Neural cell (in vitro differentiated cells): ENCODE data around the gene LACRT. TPM values are rescaled to one million over a fixed set of nuclear protein-coding genes. Genes with fewer than 3 reads are reported as not detected.

ENCODE experiments used
- H2AFZ ChIP-seq: fragments of 200-600, 300-800 bp; sonication (generic), shearing (Covaris generic); 2 replicates; pipeline ENCODE4 v1.6.0; 2014; ENCODE audit warnings: low read depth, mild to moderate bottlenecking, antibody characterized with exemption, low read length, moderate library complexity
- H3F3A ChIP-seq: fragments of 200-600 bp; shearing (Covaris generic); 2 replicates; pipeline ENCODE4 v1.6.1; 2016; ENCODE audit warnings: mild to moderate bottlenecking, moderate library complexity, mixed read lengths, antibody characterized with exemption, low read length; ENCODE audit not compliant: insufficient read depth, poor library complexity, severe bottlenecking
- H3K27ac ChIP-seq: fragments of 200-600, 300-800 bp; sonication (generic), shearing (Covaris generic); 2 replicates; pipeline ENCODE4 v1.5.1; 2014; ENCODE audit warnings: mild to moderate bottlenecking, low read length, moderate library complexity
- H3K27me3 ChIP-seq: fragments of 300-800, 200-600 bp; sonication (generic), shearing (Covaris generic); 2 replicates; pipeline ENCODE4 v1.6.0; 2014; ENCODE audit warnings: mild to moderate bottlenecking, low read depth, low read length, moderate library complexity; ENCODE audit not compliant: insufficient read depth
- H3K36me3 ChIP-seq: fragments of 300-800, 200-600 bp; sonication (generic), shearing (Covaris generic); 2 replicates; pipeline ENCODE4 v1.5.1; 2014; ENCODE audit warnings: mild to moderate bottlenecking, antibody characterized with exemption, low read length, moderate library complexity; ENCODE audit not compliant: insufficient read depth
- H3K4me2 ChIP-seq: fragments of 300-800, 200-600 bp; sonication (generic), shearing (Covaris generic); 2 replicates; pipeline ENCODE4 v1.6.0; 2014; ENCODE audit warnings: mild to moderate bottlenecking, low read length
- H3K4me3 ChIP-seq: fragments of 300-800, 200-600 bp; sonication (generic), shearing (Covaris generic); 2 replicates; pipeline ENCODE4 v1.5.1; 2014; ENCODE audit warnings: mild to moderate bottlenecking, low read length, moderate library complexity
- H3K79me2 ChIP-seq: fragments of 200-600 bp; shearing (Covaris generic); replicated peaks from 2 replicates; pipeline ENCODE4 v1.6.0; 2014; ENCODE audit warnings: mild to moderate bottlenecking, low read length, moderate library complexity; ENCODE audit not compliant: insufficient read depth
- H3K9ac ChIP-seq: fragments of 300-800, 200-600 bp; sonication (generic), shearing (Covaris generic); 2 replicates; pipeline ENCODE4 v1.6.1; 2016; ENCODE audit warnings: mild to moderate bottlenecking, low read length, mixed read lengths
- H3K9me2 ChIP-seq: fragments of 200-600 bp; shearing (Covaris generic); 2 replicates; pipeline ENCODE4 v1.6.1; 2016; ENCODE audit warnings: mild to moderate bottlenecking, low read length, mixed read lengths; ENCODE audit not compliant: insufficient read depth
- H3K9me3 ChIP-seq: fragments of 200-600, 300-800 bp; sonication (generic), shearing (Covaris generic); 2 replicates; pipeline ENCODE4 v1.6.1; 2016; ENCODE audit warnings: mild to moderate bottlenecking, mixed run types, low read length, moderate library complexity, mixed read lengths
- H4K20me1 ChIP-seq: fragments of 200-600 bp; shearing (Covaris generic); 2 replicates; pipeline ENCODE4 v1.6.1; 2016; ENCODE audit warnings: mild to moderate bottlenecking, mixed run types; ENCODE audit not compliant: insufficient read depth
- EP300 ChIP-seq: fragments of 450-650 bp; conservative IDR thresholded peaks from 2 replicates; pipeline ENCODE4 v1.6.1; 2014; ENCODE audit warnings: antibody characterized with exemption, mild to moderate bottlenecking, moderate library complexity; ENCODE audit not compliant: poor library complexity, severe bottlenecking
- EZH2 ChIP-seq: fragments of 200-600, 300-800 bp; shearing (Covaris generic), sonication (generic); IDR thresholded peaks from 2 replicates; pipeline ENCODE4 v1.6.1; 2014; ENCODE audit warnings: antibody characterized with exemption, low read length, borderline replicate concordance, mild to moderate bottlenecking; ENCODE audit not compliant: insufficient read depth, poor library complexity, severe bottlenecking
- MXI1 ChIP-seq: fragments of 450-650 bp; conservative IDR thresholded peaks from 2 replicates; pipeline ENCODE4 v1.6.1; 2014; ENCODE audit warnings: antibody characterized with exemption, mild to moderate bottlenecking; ENCODE audit not compliant: poor library complexity, severe bottlenecking
- POLR2AphosphoS5 ChIP-seq: IDR thresholded peaks from 2 replicates; pipeline ENCODE4 v1.6.1; 2012
- RAD21 ChIP-seq: fragments of 450-650 bp; conservative IDR thresholded peaks from 2 replicates; pipeline ENCODE4 v1.6.1; 2014; ENCODE audit warnings: antibody characterized with exemption, mild to moderate bottlenecking, moderate library complexity
- REST ChIP-seq: IDR thresholded peaks from 2 replicates; pipeline ENCODE4 v1.6.1; 2012; ENCODE audit warnings: borderline replicate concordance
- SMC3 ChIP-seq: fragments of 450-650 bp; conservative IDR thresholded peaks from 2 replicates; pipeline ENCODE4 v1.6.1; 2014; ENCODE audit warnings: antibody characterized with exemption, mild to moderate bottlenecking, moderate library complexity; ENCODE audit not compliant: poor library complexity
- TAF1 ChIP-seq: IDR thresholded peaks from 2 replicates; pipeline ENCODE4 v1.6.1; 2012; ENCODE audit warnings: low read depth
- polyA plus RNA-seq: library from polyadenylated mRNA; depleted of rRNA; stranded (reverse); fragments of >200 nt; gene quantifications from 2 replicates; pipeline ENCODE4 v1.2.3, GENCODE V29; 2014
- TF ChIP-seq, protein P1 (sequence below): fragments of 450-650 bp; IDR thresholded peaks from 2 replicates; pipeline ENCODE4 v1.5.1; 2014; ENCODE audit warnings: antibody characterized with exemption, mild to moderate bottlenecking, moderate library complexity; ENCODE audit not compliant: poor library complexity, severe bottlenecking

The LACRT gene
- polyA plus RNA-seq, 1 donor from 2014 or later = not detected

- no peak overlapping the region for H2AFZ ChIP-seq
- no peaks in the 10 kb centered on the region for H3K9me2 ChIP-seq
- no peaks in the 10 kb centered on the region for H3K36me3 ChIP-seq
- no peak overlapping the region for H3K27ac ChIP-seq
- H4K20me1 ChIP-seq = no peaks in the 10 kb centered on the region
- no peaks in the 10 kb centered on the region for H3K27me3 ChIP-seq
- H3F3A ChIP-seq = no peaks in the 10 kb centered on the region
- no peak overlapping the region for H3K9ac ChIP-seq
- H3K79me2 ChIP-seq = no peaks in the 10 kb centered on the region
- no peaks in the 10 kb centered on the region for H3K9me3 ChIP-seq
- H3K4me3 ChIP-seq = no peak overlapping the region
- no peak for TF ChIP-seq REST
- no peak for TF ChIP-seq SMC3
- TF ChIP-seq, protein P1, sequence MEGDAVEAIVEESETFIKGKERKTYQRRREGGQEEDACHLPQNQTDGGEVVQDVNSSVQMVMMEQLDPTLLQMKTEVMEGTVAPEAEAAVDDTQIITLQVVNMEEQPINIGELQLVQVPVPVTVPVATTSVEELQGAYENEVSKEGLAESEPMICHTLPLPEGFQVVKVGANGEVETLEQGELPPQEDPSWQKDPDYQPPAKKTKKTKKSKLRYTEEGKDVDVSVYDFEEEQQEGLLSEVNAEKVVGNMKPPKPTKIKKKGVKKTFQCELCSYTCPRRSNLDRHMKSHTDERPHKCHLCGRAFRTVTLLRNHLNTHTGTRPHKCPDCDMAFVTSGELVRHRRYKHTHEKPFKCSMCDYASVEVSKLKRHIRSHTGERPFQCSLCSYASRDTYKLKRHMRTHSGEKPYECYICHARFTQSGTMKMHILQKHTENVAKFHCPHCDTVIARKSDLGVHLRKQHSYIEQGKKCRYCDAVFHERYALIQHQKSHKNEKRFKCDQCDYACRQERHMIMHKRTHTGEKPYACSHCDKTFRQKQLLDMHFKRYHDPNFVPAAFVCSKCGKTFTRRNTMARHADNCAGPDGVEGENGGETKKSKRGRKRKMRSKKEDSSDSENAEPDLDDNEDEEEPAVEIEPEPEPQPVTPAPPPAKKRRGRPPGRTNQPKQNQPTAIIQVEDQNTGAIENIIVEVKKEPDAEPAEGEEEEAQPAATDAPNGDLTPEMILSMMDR = no peak
- no peak overlapping the region for H3K4me2 ChIP-seq
Observed at GRCh38 chr12:54662026-54662425, 27.3 kb upstream of the LACRT start.

GRCh38 chr12:54661048-54661447 lies 26.4 kb upstream of the LACRT start:
- Histone ChIP-seq H3K9me2 (no peaks in the 10 kb centered on the region), H3K27me3 (no peaks in the 10 kb centered on the region), H3K27ac (no peak overlapping the region), H2AFZ (no peak overlapping the region), H3K79me2 (no peaks in the 10 kb centered on the region), H3K4me2 (no peak overlapping the region), H3F3A (no peaks in the 10 kb centered on the region), H3K9me3 (no peaks in the 10 kb centered on the region), H3K9ac (no peak overlapping the region), H3K4me3 (no peak overlapping the region), H3K36me3 (no peaks in the 10 kb centered on the region), H4K20me1 (no peaks in the 10 kb centered on the region)
- TF ChIP-seq EP300 (no peak), SMC3 (no peak), REST (no peak), MXI1 (no peak), TAF1 (no peak), EZH2 (no peak), POLR2AphosphoS5 (no peak), RAD21 (no peak)
- TF ChIP-seq, protein P1 = no peak
